IPS DF 4.7 (cell line): ENCODE data around the gene AMY2B.
"Not testable (repeated sequence)": the region's sequence is repeated elsewhere in the genome, so short reads cannot be mapped to it uniquely, and the experiment has no call there.

ENCODE experiments used
- DNase-seq: peaks from one replicate; pipeline ENCODE4 v3.0.0-alpha.2; 2013; ENCODE audit warnings: low spot score; ENCODE audit errors: extremely low read depth

The AMY2B gene

GRCh38 chr1:103571289-103571688 lies at the start of gene AMY2B:
AMY2B (plus strand) TSS chr1:103571589; CDS start chr1:103571603, 14 bp downstream.
- DNase-seq: not testable (repeated sequence)

DNA sequence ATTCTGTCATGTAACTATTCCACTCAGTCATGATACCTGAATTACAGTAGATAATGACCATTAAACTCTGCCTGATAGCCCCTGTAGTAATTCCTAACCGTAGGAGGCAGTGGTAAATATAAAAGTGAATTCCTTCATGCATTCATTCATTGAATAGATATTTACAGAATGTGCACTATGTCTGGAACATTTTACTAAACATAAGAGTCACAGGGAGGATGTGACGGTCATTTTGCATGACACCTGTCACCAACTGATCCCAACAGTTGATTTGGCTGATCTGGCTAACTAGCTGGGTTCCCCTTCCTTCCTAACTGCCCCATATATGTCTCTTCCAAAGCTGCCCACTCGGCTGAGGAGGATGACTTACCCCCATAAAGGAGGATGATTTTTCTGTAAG lies 48.0 kb upstream of the AMY2B start:
- no peak for DNase-seq

- no peak for DNase-seq
Observed at GRCh38 chr1:103525114-103525606, 46.2 kb upstream of the AMY2B start.

- DNase-seq: peak; percentile 33
Observed at GRCh38 chr1:103525607-103526507, 45.5 kb upstream of the AMY2B start, which contains the start of gene RNPC3. RNPC3 (plus strand) TSS chr1:103525699; CDS start chr1:103526071, 372 bp downstream.

- no peak for DNase-seq
Observed at GRCh38 chr1:103527331-103527730, 44.1 kb upstream of the AMY2B start.

DNA sequence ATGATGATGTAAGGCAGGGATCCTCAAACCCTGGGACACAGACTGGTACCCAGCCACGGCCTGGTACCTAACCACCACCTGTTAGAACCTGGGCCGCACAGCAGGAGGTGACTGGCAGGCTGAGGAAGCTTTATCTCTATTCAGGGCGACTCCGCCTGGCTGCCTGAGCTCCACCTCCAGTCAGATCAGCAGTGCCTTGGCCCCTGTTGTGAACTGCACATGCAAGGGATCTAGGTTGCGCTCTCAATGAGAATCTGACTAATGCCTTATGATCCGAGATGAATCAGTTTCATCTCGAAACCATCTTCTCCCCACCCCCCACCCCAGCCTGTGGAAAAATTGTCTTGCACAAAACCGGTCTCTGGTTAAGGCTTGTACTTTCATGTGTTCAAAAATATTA lies 41.6 kb upstream of the AMY2B start:
- no peak for DNase-seq

DNA sequence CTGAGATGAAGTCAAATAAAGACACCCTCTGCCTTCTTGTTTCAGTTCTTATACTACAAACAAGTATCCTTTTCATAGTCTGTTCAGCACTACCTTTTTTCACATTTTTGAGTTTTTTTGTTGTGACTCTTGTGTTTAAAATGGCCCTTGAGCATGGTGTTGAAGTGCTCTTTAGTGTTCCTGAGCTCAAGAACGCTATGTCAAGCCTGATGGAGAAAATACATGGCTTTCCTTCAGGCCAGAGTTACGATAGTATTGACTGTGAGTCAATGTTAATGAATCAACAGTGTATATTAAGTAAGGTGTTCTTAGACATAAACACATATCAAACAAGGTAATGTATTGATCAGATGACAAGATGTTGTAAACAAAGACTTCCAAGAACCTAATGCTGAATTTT lies 33.2 kb upstream of the AMY2B start:
- DNase-seq: no peak

GRCh38 chr1:103541431-103541830 lies 30.0 kb upstream of the AMY2B start:
- DNase-seq: no peak

DNA sequence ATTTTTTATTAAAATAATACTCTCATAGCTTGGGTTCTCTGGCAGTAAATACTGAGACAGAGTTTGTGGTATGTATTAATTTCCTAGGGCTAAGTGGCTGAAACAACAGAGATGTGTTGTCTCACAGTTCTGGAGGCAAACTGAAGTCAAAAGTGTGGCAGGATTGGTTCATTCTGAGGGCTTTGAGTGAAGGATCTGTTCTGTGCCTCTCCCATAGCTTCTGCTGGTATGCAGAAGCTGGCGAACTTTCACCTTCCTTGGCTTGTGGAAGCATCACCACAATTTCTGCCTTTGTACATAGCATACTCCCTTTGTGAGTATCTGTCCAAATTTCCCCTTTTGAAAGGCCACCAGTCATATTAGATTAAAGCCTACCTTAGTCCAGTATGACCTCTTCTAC lies 24.9 kb upstream of the AMY2B start:
- no peak for DNase-seq

GRCh38 chr1:103547840-103548239 lies 23.5 kb upstream of the AMY2B start:
- DNase-seq: no peak

DNA sequence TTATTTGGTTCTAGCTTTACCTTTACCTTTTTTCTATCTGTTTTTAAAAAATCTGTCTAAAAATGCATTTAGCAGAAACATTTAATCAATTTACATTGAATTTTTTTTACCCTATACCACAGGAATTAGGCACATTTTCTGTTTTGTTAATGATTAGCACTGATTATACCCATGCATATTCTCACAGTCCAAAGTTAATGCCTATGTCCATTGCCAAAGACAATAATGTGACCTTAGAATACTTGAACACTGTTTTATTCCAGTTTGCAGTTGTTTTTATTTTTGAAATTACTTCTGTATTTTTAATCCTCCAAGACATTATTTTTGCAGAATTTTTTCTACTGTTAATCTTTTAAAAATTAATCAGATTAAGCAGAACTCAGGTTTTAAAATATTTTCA lies 11.0 kb upstream of the AMY2B start:
- DNase-seq: no peak

GRCh38 chr1:103561124-103561523 lies 10.3 kb upstream of the AMY2B start:
- DNase-seq: not testable (repeated sequence)

DNA sequence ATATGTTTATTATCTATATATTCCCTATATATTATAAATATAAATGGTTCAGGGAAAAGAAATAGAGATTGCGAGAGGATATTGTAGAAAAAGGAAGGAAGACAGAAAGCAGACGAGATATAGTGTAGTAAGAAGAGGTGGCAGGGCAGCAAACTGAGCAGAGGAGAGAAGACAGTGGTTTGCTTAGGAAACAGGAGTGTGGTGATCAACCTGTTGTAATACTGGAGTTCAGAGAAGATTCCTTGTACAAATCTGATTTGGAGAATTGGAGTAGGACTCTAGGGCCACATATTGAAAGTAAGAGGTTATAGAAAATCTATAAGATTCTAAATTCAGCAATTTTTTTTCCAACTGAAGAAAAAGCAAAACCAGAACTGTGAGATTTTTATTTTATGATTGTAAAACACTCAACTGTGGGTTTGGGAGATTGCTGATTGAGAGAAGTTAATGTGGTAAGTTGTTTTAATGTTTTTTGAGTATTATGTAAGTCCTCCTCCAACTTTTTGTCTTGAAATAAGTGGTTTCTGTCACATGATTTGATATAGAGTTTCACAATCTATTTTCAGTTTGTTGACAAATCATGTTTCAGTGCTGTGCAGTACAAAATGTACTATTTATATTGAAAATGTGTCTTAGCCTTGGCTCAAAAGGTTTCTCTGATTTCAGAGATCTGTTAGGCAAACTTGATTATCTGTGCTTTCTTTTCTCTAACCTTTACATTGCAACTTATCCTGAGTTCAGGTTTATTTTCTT lies 9.6 kb upstream of the AMY2B start:
- no peak for DNase-seq

DNA sequence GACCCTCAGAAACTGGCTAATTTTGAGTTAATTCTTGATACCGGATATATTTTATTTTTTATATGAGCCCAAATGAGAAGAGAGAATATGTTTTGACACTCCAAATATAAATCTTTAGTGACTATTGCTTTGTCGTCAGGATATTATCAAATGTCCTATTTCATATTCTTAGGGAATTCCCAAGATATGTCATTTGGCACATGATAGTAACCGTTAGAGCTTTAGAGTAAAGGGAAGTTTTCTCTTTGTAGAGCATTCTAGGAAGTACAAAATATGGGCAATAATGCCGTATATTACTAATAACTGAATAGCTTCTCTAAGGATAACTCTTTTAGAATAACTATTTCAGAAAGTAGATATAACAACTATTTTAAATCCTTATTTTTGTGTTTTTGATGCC lies 8.3 kb upstream of the AMY2B start:
- no peak for DNase-seq

GRCh38 chr1:103569493-103569892 lies 1.9 kb upstream of the AMY2B start:
- DNase-seq: no peak

DNA sequence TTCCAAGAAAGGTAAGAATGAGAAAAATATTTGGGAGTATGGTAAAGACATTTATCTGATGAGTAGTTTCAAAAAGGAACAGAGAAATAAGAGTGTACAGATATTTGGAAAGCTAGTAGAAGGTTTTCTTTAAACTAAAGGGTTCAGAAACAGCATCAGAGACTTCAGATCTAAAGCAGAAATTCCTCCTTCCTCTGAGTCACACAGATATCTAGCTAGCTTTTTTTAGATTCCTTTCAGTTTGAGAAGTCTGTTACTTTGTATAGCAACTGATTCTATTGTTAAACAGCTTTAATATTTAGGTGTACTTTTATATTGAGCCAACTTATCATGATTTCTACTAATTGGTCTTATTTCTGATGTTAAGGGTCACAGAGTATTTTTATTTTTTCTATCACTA lies 4.7 kb downstream of the AMY2B start:
- no peak for DNase-seq

- not testable (repeated sequence) for DNase-seq
Observed at GRCh38 chr1:103576784-103577183, 5.4 kb downstream of the AMY2B start.

DNA sequence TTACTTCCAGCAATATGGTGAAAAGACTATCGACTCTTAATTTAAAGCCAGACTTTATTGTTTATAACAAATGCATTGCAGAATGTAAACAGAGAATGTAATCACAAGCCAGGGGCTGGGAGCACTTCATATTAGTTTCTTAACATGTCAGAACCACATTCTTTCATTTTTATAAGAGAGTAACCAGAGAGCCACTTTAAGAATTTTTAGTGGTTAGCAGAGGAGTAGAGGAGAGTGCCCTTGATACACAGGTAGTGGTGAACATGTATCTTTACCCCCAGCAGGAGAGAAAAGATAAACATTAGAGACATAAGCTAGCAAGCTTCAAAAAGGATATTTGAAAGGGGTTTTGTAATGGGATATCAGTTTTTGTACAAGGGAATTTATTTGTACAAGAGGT lies 11.1 kb downstream of the AMY2B start:
- no peak for DNase-seq

DNA sequence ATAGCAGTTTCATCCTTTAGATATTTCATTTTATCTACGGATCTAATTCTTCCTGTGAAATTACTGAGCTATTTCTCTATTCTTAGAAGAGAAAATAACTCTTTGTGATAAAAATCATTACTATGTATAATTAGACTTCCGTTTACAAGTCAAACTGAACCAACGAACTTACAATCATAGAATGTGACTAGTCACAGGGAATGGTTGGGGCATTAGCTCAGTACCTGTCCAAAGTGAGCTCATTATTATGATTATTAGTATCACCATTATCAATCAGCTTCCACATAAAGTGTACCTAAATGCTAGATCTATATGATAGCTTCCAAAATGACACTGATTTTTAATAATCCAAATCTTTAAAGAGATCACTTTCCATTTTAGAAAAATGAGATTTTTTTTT lies 12.5 kb downstream of the AMY2B start:
- DNase-seq: no peak

GRCh38 chr1:103584537-103584936 lies 13.1 kb downstream of the AMY2B start:
- no peak for DNase-seq

DNA sequence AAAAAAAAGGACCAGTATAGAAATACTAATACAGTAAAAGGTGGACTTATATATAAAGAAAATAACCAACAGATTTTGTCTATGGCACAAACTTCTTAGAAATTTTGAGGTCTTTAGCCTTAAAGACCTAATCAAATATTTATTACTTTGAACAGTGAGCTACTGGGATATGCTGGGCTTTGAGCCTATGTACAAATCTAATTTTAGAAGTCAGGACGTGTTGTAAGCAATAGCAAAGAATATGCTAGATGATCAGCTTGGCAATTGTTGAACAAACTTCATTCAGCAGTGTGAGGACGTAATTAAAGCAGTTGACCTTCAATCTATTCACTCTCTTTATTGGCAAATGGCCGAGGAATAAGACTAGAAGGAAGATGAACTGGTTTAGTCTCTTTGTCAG lies 31.4 kb downstream of the AMY2B start:
- not testable (repeated sequence) for DNase-seq

DNA sequence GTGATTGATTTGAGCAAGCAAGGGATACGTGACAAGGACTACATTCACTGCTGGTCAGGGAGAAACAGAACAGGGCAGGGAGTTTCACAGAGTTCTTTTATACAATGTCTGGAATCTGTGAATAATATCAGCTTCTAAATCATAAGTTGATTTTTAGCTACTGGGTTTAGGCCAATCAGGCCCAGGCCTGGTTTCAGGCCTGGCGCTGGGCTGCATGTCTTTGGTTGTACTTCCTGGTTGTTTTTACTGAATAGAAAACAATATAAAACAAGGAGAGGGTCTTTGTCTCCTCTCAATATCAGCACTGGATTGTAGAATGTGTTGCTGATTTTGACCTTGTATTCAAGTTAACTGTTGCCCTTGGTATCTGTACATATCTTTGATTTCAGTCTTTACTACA lies 45.0 kb downstream of the AMY2B start:
- no peak for DNase-seq
